ENCODE results near the gene PLXNB3. TPM values are rescaled to one million over a fixed set of nuclear protein-coding genes. Genes with fewer than 3 reads are reported as not detected.

PLXNB3 gene
- polyA plus RNA-seq, 4 donors, result 0.82 to 2.9 (median 2.1) TPM

GRCh38 chrX:153772316-153773217 is 8.5 kb downstream of the PLXNB3 start:
- DNase-seq (ENCODE audit: low read depth in 4 of 4, low spot score in 3 of 4), result no peak

GRCh38 chrX:153773218-153773611 is 9.2 kb downstream of the PLXNB3 start:
- no peak for DNase-seq (ENCODE audit: low read depth in 4 of 4, low spot score in 3 of 4)

DNA sequence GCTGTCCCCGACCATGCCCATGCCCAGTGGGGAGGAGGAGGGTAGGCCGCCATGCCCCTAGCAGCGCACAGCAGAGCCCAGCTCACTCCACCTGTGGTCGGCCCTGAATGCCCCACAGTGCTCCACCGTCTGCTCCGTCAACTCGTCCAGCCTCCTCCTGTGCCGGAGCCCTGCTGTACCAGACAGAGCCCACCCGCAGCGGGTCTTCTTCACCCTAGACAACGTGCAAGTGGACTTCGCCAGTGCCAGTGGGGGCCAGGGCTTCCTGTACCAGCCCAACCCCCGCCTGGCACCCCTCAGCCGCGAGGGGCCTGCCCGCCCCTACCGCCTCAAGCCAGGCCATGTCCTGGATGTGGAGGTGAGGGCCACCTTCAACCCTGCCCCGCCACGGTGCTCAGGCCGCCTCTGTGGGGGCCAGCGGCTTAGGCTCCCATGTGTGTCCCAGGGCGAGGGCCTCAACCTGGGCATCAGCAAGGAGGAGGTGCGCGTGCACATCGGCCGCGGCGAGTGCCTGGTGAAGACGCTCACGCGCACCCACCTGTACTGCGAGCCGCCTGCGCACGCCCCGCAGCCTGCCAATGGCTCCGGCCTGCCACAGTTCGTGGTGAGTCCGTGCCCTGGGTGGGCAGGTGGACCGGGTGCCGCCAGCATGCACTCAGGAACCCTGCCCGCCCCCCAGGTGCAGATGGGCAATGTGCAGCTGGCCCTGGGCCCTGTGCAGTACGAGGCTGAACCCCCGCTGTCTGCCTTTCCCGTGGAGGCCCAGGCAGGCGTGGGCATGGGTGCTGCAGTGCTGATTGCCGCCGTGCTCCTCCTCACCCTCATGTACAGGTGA is 9.9 kb downstream of the PLXNB3 start:
- no peak for DNase-seq (ENCODE audit: low read depth in 4 of 4, low spot score in 3 of 4)

GRCh38 chrX:153774576-153775292 is 10.7 kb downstream of the PLXNB3 start:
- DNase-seq (ENCODE audit: low read depth in 4 of 4, low spot score in 3 of 4), result no peak

- DNase-seq (ENCODE audit: low read depth in 4 of 4, low spot score in 3 of 4), result no peak
Observed at GRCh38 chrX:153775293-153776119, 11.5 kb downstream of the PLXNB3 start.

DNA sequence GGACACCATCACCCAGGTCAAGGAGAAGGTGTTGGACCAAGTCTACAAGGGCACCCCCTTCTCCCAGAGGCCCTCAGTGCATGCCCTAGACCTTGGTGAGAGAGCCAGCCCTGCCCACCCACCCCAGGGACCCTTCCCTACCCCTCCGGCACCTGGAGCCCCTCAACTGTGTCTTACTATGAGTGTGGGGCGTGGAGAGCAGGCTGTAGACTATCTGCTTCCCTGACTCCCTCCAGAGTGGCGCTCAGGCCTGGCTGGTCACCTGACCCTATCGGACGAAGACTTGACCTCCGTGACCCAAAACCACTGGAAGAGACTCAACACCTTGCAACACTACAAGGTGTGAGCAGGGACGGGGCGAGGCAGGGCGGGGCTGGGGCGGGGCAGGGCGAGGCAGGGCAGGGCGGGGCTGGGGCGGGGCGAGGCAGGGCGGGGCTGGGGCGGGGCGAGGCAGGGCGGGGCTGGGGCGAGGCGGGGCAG is 12.1 kb downstream of the PLXNB3 start:
- no peak for DNase-seq (ENCODE audit: low read depth in 4 of 4, low spot score in 3 of 4)

GRCh38 chrX:153776611-153777045 is 12.6 kb downstream of the PLXNB3 start:
- no peak for DNase-seq (ENCODE audit: low read depth in 4 of 4, low spot score in 3 of 4)

DNA sequence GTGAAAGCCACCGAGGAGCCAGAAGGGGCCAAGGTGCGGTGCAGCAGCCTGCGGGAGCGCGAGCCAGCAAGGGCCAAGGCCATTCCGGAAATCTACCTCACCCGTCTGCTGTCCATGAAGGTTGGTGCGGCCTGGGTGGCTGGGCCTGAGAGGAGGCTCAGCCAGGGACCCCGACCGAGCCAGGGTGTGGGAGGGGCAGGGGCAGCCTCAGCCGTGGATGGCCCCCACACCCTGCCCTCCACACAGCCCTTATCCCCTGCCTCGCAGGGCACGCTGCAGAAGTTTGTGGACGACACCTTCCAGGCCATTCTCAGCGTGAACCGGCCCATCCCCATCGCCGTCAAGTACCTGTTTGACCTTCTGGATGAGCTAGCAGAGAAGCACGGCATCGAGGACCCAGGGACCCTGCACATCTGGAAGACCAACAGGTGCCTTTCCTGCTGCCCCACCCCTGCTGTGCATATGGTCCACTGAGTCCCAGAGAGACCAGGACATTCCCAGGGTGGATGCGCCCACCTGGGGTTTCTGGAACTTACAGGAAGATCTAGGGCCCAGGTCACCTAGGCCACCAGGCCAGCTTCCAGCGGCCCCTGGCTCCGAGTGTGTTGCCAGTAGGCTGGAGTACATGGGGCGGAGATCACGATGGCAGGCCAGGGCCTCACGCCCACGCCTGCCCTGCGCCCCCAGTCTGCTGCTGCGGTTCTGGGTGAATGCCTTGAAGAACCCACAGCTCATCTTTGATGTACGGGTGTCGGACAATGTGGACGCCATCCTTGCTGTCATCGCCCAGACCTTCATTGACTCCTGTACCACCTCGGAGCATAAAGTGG is 13.4 kb downstream of the PLXNB3 start:
- DNase-seq (ENCODE audit: low read depth in 4 of 4, low spot score in 3 of 4), result no peak

DNA sequence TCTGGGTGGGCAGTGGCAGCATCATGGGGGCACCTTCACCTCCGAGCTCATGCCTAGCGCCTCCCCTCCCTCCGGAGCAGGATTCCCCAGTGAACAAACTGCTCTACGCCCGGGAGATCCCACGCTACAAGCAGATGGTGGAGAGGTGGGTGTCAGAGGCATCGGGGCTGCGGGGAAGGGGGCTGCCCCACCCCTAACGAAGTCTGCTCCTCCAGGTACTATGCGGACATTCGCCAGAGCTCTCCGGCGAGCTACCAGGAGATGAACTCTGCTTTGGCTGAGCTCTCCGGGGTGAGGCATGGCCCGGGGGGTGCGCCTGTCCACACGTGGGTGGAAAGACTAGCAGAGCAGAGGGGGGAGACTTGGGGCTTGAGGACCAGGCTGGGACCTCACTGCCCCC is 14.1 kb downstream of the PLXNB3 start:
- no peak for DNase-seq (ENCODE audit: low read depth in 4 of 4, low spot score in 3 of 4)

DNA sequence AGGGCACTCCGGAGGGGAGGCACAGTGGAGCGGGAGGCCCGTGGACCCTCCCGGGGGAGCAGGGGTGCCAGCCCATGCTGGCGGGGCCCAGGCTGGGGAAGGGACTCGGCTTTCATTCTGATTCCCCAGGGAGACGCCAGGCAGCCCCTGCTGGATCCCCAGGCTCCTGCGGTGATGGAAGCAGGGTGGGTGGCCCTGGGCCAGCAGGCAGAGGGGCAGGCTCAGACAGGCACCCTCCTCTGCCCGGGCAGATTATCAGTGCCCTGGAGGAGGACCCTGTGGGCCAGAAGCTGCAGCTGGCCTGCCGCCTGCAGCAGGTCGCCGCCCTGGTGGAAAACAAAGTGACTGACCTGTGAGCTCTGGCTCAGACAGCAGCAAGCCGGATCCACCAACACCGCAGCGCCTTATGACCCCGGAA is 14.6 kb downstream of the PLXNB3 start:
- no peak for DNase-seq (ENCODE audit: low read depth in 4 of 4, low spot score in 3 of 4)

GRCh38 chrX:153779891-153780677 is 16.0 kb downstream of the PLXNB3 start:
- no peak for DNase-seq (ENCODE audit: low read depth in 4 of 4, low spot score in 3 of 4)

DNA sequence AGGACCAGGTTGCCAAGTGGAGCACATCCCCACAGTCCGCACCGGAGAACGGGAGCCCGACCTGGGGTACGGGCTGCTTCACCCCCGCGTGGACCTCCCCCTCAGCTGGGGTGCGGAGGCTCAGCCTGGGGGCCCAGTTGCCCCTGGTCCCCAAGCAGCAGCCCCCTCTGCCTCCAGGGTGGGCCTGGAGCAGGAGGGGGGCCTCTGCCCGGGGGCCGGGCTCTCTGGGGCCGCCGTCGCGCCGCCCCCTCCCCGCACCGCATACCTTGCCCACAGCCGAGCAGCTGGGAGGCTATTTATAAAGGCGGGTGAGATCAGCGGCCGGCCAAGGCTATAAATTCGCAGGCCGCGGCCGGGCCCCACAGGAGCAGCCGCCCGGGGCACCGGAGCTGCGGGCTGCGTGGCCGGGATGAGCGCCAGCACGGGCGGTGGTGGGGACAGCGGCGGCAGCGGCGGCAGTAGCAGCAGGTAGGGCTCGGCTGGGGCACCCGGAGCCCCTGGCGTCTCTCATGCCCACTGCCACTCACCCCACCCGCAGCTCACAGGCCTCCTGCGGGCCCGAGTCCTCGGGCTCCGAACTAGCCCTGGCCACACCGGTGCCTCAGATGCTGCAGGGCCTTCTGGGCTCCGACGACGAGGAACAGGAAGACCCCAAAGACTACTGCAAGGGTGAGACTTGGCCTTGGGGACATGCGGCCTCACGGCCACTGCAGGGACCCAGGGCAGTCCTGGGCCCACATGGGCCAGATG is 16.8 kb downstream of the PLXNB3 start, which contains the start of gene SRPK3:
Gene SRPK3 (plus strand): TSS at position 364 of the 750 bp plus-strand sequence. CDS start 46 bp downstream, at position 410.
- DNase-seq (ENCODE audit: low read depth in 4 of 4, low spot score in 3 of 4), result no peak

GRCh38 chrX:153781428-153782047 is 17.5 kb downstream of the PLXNB3 start:
- no peak for DNase-seq (ENCODE audit: low read depth in 4 of 4, low spot score in 3 of 4)

- DNase-seq (ENCODE audit: low read depth in 4 of 4, low spot score in 3 of 4), result no peak
Observed at GRCh38 chrX:153782313-153782712, 18.3 kb downstream of the PLXNB3 start.

DNA sequence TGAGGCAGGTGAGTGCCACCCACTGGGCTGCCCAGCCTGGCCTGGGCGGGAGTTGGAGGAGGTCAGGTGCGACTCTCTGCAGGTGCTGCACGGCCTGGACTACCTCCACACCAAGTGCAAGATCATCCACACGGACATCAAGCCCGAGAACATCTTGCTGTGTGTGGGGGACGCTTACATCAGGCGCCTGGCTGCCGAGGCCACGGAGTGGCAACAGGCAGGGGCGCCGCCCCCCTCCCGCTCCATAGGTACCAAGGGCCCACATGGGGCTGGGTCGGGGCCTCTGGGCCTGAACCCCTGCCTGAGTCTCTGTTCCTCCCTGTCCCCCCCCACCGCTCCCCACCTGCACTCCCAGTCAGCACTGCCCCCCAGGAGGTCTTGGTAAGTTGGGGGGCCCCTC is 18.8 kb downstream of the PLXNB3 start:
- DNase-seq (ENCODE audit: low read depth in 4 of 4, low spot score in 3 of 4), result no peak

- DNase-seq (ENCODE audit: low read depth in 4 of 4, low spot score in 3 of 4), result no peak
Observed at GRCh38 chrX:153783378-153784013, 19.4 kb downstream of the PLXNB3 start.
